ENCODE data around the gene CRP.
"Not testable (repeated sequence)": the region's sequence is repeated elsewhere in the genome, so short reads cannot be mapped to it uniquely, and the experiment has no call there.

CRP gene

DNA sequence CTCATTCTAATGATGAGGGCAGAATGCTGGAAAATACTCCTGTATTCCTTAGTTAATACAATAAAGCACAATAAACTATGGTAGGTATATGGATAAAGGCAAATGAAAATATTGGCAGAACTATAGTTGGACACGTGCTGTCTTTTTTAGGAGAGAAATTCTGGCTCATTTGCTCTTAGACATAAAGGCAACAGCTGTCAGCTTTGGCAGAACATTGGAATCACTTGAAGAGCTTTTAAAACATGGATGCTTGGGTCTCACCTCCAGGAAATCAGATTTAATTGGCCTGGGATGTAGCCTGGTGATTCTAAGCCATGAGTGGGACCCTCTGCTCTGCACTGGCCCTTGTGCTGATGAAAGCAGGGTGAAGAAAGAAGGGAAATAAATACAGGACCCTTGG, 9.9 kb downstream of the CRP start:
- Histone ChIP-seq H3K4me3 (ENCODE audit: insufficient read depth, low read depth, low read length) (no peak overlapping the region), H3K27ac (ENCODE audit: insufficient read depth, low read depth, low read length, poor library complexity, severe bottlenecking) (no peak overlapping the region), H3K27me3 (ENCODE audit: control insufficient read depth, insufficient read depth, low read length, poor library complexity, severe bottlenecking) (no peaks in the 10 kb centered on the region), H3K36me3 (ENCODE audit: control insufficient read depth, insufficient read depth, low read length) (no peaks in the 10 kb centered on the region), H3K4me1 (ENCODE audit: control insufficient read depth, insufficient read depth, low read length) (no peaks in the 10 kb centered on the region), H3K9me3 (ENCODE audit: control insufficient read depth, low read length) (no peaks in the 10 kb centered on the region)
- 83 to 95% methylated on average over 1 of the region's 1 CpG for WGBS, 2 experiments

GRCh38 chr1:159700312-159700711, 14.1 kb downstream of the CRP start:
- 82 to 90% methylated on average over 7 of the region's 7 CpGs for WGBS, 2 experiments
- Histone ChIP-seq H3K9me3 (ENCODE audit: control insufficient read depth, low read length) (no peaks in the 10 kb centered on the region), H3K27me3 (ENCODE audit: control insufficient read depth, insufficient read depth, low read length, poor library complexity, severe bottlenecking) (no peaks in the 10 kb centered on the region), H3K4me3 (ENCODE audit: insufficient read depth, low read depth, low read length) (no peak overlapping the region), H3K36me3 (ENCODE audit: control insufficient read depth, insufficient read depth, low read length) (no peaks in the 10 kb centered on the region), H3K4me1 (ENCODE audit: control insufficient read depth, insufficient read depth, low read length) (no peaks in the 10 kb centered on the region), H3K27ac (ENCODE audit: insufficient read depth, low read depth, low read length, poor library complexity, severe bottlenecking) (no peak overlapping the region)

DNA sequence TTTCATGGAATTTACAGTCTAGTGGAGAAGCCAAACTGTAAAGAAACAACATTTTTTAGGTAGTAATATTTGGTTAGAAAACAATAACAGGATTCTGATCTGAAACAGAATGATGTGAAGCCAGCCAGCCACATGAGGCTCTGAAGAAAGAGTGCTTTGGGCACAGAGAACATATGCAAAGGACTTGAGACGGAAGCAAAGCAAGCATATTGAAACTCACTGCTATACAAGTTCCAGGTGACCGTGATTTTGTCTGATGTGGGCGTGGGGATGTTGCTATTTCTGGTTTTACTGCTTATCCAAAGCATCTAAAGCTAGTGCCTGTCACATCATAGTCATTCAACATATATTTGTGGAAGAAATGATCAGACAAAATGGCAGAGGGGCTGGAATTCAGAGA, 14.7 kb downstream of the CRP start:
- Histone ChIP-seq H3K4me3 (ENCODE audit: insufficient read depth, low read depth, low read length) (no peak overlapping the region), H3K9me3 (ENCODE audit: control insufficient read depth, low read length) (no peaks in the 10 kb centered on the region), H3K4me1 (ENCODE audit: control insufficient read depth, insufficient read depth, low read length) (no peaks in the 10 kb centered on the region), H3K27me3 (ENCODE audit: control insufficient read depth, insufficient read depth, low read length, poor library complexity, severe bottlenecking) (no peaks in the 10 kb centered on the region), H3K27ac (ENCODE audit: insufficient read depth, low read depth, low read length, poor library complexity, severe bottlenecking) (no peak overlapping the region), H3K36me3 (ENCODE audit: control insufficient read depth, insufficient read depth, low read length) (no peaks in the 10 kb centered on the region)
- WGBS, 2 experiments, result 93 to 96% methylated on average over 3 of the region's 3 CpGs

DNA sequence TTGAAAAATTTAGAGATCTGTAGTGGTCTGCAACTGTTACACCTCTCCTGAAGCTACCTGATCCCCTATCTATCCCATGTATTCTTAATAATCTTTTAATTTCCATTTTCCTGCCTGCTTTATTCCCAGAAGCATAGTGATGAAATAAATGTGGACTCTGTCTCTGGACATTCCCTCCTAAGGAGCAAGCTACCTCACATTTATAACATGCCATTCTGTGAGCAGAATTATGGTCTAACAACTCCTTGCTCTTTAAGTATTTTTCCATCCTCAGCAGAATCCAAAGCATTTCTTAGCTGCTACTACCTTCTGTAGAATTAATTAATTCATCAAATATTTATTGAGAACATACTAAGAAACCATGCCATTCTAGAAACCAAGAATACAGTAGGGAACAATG, 15.1 kb downstream of the CRP start:
- H3K36me3 ChIP-seq (ENCODE audit: control insufficient read depth, insufficient read depth, low read length), result no peaks in the 10 kb centered on the region
- no peaks in the 10 kb centered on the region for H3K9me3 ChIP-seq (ENCODE audit: control insufficient read depth, low read length)
- H3K27me3 ChIP-seq (ENCODE audit: control insufficient read depth, insufficient read depth, low read length, poor library complexity, severe bottlenecking), result no peaks in the 10 kb centered on the region
- no peak overlapping the region for H3K4me3 ChIP-seq (ENCODE audit: insufficient read depth, low read depth, low read length)
- H3K4me1 ChIP-seq (ENCODE audit: control insufficient read depth, insufficient read depth, low read length), result no peaks in the 10 kb centered on the region
- no peak overlapping the region for H3K27ac ChIP-seq (ENCODE audit: insufficient read depth, low read depth, low read length, poor library complexity, severe bottlenecking)

DNA sequence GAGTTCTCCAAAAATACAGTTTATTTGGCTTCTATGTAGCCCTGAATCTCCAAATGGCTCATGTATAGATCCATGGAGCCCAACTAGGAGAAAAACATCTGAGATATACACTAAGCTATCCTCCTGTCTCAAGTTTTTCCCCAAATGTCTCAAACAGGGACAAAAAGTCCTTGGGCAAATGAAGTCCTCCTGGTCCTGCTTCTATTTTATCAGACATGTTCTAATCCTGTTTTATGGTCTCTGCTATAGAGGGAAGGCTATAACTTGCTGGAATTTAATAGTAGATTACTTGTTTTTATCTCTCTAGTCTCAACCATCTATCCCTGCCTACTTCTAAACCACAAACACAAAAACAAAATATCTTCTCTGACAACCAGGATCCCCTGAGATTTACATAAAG, 26.9 kb downstream of the CRP start:
- no peak overlapping the region for H3K4me3 ChIP-seq (ENCODE audit: insufficient read depth, low read depth, low read length)
- H3K27me3 ChIP-seq (ENCODE audit: control insufficient read depth, insufficient read depth, low read length, poor library complexity, severe bottlenecking), result no peaks in the 10 kb centered on the region
- H3K27ac ChIP-seq (ENCODE audit: insufficient read depth, low read depth, low read length, poor library complexity, severe bottlenecking), result no peak overlapping the region
- no peaks in the 10 kb centered on the region for H3K9me3 ChIP-seq (ENCODE audit: control insufficient read depth, low read length)
- no peaks in the 10 kb centered on the region for H3K4me1 ChIP-seq (ENCODE audit: control insufficient read depth, insufficient read depth, low read length)
- H3K36me3 ChIP-seq (ENCODE audit: control insufficient read depth, insufficient read depth, low read length), result no peaks in the 10 kb centered on the region

DNA sequence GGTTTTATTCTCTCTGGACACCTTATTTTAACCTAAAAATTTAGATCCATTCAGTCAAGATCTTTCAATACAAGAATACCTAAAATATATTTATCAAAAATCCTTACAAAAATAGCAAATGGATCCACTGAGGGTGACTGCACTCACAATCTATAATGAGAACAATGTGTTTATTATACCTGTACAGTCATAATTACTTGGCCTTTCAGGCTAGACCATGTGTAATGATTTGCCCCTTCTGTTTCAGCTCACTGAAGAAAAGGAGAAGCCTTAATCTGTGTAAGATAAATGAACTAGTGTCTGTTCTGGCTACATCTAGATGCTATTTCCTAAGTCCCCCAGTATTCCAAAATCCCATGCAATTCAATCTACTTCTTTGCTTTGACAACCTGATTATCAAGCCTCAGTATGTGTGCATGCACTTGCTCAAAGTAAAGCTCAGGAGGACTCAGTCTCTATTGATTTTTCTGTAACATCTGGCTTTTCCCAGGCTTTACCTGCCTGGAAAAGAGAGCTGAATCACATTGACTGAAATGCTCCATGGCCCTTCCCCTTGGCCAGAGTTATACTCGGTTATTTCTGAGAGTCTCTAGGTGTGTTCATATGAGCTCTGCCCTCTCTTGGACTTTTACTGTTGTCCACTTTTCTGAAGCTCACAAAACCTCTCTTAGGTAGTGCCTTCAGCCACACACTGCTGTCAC, 27.6 kb downstream of the CRP start:
- Histone ChIP-seq H3K4me3 (ENCODE audit: insufficient read depth, low read depth, low read length) (no peak overlapping the region), H3K27me3 (ENCODE audit: control insufficient read depth, insufficient read depth, low read length, poor library complexity, severe bottlenecking) (no peaks in the 10 kb centered on the region), H3K36me3 (ENCODE audit: control insufficient read depth, insufficient read depth, low read length) (no peaks in the 10 kb centered on the region), H3K27ac (ENCODE audit: insufficient read depth, low read depth, low read length, poor library complexity, severe bottlenecking) (no peak overlapping the region), H3K4me1 (ENCODE audit: control insufficient read depth, insufficient read depth, low read length) (no peaks in the 10 kb centered on the region), H3K9me3 (ENCODE audit: control insufficient read depth, low read length) (no peaks in the 10 kb centered on the region)
- WGBS, 2 experiments, result 92 to 93% methylated on average over 1 of the region's 1 CpG

DNA sequence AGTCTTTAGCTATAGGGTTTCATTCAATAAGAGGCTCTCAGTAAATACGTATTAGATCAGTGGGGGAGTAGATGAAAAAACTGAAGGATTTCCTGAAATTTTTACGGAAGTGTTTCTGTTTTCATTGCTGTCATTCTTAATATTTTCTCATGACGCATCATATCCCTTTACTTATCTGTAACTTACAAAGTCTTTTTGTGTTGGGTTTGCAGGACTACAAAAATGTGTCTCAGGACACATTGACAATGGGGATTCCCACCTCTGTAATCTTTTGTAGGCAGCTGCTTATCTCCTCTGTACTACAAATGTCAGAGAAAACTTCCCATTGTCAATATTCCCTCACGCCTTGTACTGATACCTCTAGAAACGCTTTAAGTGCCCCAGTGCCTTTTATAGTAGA, 35.5 kb downstream of the CRP start:
- Histone ChIP-seq H3K36me3 (ENCODE audit: control insufficient read depth, insufficient read depth, low read length) (no peaks in the 10 kb centered on the region), H3K27me3 (ENCODE audit: control insufficient read depth, insufficient read depth, low read length, poor library complexity, severe bottlenecking) (no peaks in the 10 kb centered on the region)
- no CpG with 5 or more reads among the region's 5 CpGs for WGBS, 2 experiments

GRCh38 chr1:159675046-159675445, 39.3 kb downstream of the CRP start:
- WGBS, 2 experiments, result 90 to 95% methylated on average over 1 of the region's 1 CpG
- Histone ChIP-seq H3K4me1 (ENCODE audit: control insufficient read depth, insufficient read depth, low read length) (no peaks in the 10 kb centered on the region), H3K9me3 (ENCODE audit: control insufficient read depth, low read length) (no peaks in the 10 kb centered on the region), H3K27ac (ENCODE audit: insufficient read depth, low read depth, low read length, poor library complexity, severe bottlenecking) (no peak overlapping the region), H3K36me3 (ENCODE audit: control insufficient read depth, insufficient read depth, low read length) (no peaks in the 10 kb centered on the region), H3K4me3 (ENCODE audit: insufficient read depth, low read depth, low read length) (no peak overlapping the region), H3K27me3 (ENCODE audit: control insufficient read depth, insufficient read depth, low read length, poor library complexity, severe bottlenecking) (no peaks in the 10 kb centered on the region)

More for the DNA sequence above, 35.5 kb downstream of the CRP start:
- no peaks in the 10 kb centered on the region for H3K9me3 ChIP-seq (ENCODE audit: control insufficient read depth, low read length)
- H3K4me3 ChIP-seq (ENCODE audit: insufficient read depth, low read depth, low read length), result no peak overlapping the region
- H3K27ac ChIP-seq (ENCODE audit: insufficient read depth, low read depth, low read length, poor library complexity, severe bottlenecking), result no peak overlapping the region
- no peaks in the 10 kb centered on the region for H3K4me1 ChIP-seq (ENCODE audit: control insufficient read depth, insufficient read depth, low read length)

- WGBS, 2 experiments, result no CpG with 5 or more reads among the region's 1 CpG
- H3K4me3 ChIP-seq (ENCODE audit: insufficient read depth, low read depth, low read length); H3K27me3 ChIP-seq (ENCODE audit: control insufficient read depth, insufficient read depth, low read length, poor library complexity, severe bottlenecking); H3K4me1 ChIP-seq (ENCODE audit: control insufficient read depth, insufficient read depth, low read length); H3K27ac ChIP-seq (ENCODE audit: insufficient read depth, low read depth, low read length, poor library complexity, severe bottlenecking); H3K36me3 ChIP-seq (ENCODE audit: control insufficient read depth, insufficient read depth, low read length); H3K9me3 ChIP-seq (ENCODE audit: control insufficient read depth, low read length): not testable (repeated sequence)
Measured at GRCh38 chr1:159672390-159672789, 42.0 kb downstream of the CRP start.

- WGBS, 2 experiments, result 20 to 45% methylated on average over 1 of the region's 1 CpG
- H3K9me3 ChIP-seq (ENCODE audit: control insufficient read depth, low read length), result no peaks in the 10 kb centered on the region
- no peaks in the 10 kb centered on the region for H3K27me3 ChIP-seq (ENCODE audit: control insufficient read depth, insufficient read depth, low read length, poor library complexity, severe bottlenecking)
- no peak overlapping the region for H3K4me3 ChIP-seq (ENCODE audit: insufficient read depth, low read depth, low read length)
- H3K27ac ChIP-seq (ENCODE audit: insufficient read depth, low read depth, low read length, poor library complexity, severe bottlenecking), result no peak overlapping the region
- H3K4me1 ChIP-seq (ENCODE audit: control insufficient read depth, insufficient read depth, low read length), result no peaks in the 10 kb centered on the region
- no peaks in the 10 kb centered on the region for H3K36me3 ChIP-seq (ENCODE audit: control insufficient read depth, insufficient read depth, low read length)
Measured at GRCh38 chr1:159669338-159669737, 45.1 kb downstream of the CRP start.

GRCh38 chr1:159668739-159669138, 45.6 kb downstream of the CRP start:
- H3K9me3 ChIP-seq (ENCODE audit: control insufficient read depth, low read length), result no peaks in the 10 kb centered on the region
- H3K27ac ChIP-seq (ENCODE audit: insufficient read depth, low read depth, low read length, poor library complexity, severe bottlenecking), result no peak overlapping the region
- no peak overlapping the region for H3K4me3 ChIP-seq (ENCODE audit: insufficient read depth, low read depth, low read length)
- H3K27me3 ChIP-seq (ENCODE audit: control insufficient read depth, insufficient read depth, low read length, poor library complexity, severe bottlenecking), result no peaks in the 10 kb centered on the region
- no peaks in the 10 kb centered on the region for H3K36me3 ChIP-seq (ENCODE audit: control insufficient read depth, insufficient read depth, low read length)
- WGBS, 2 experiments, result 89 to 100% methylated on average over 1 to 3 of the region's 3 CpGs
- H3K4me1 ChIP-seq (ENCODE audit: control insufficient read depth, insufficient read depth, low read length), result no peaks in the 10 kb centered on the region

Data from ectodermal cell (in vitro differentiated cells).